NCI-H1105 treated with DMSO at 0.1 percent for 48 hours (cell line): ENCODE measurements around the gene VPS11.
A peak's percentile ranks its signal among the peaks of the same experiment; 100 is the strongest.

Source experiments
- DNase-seq: peaks from one replicate; lab custom pipeline; 2025; lab: John Stamatoyannopoulos, UW

Gene VPS11

GRCh38 chr11:119081682-119082260 lies 14.2 kb downstream of the VPS11 start:
- DNase-seq, result no peak

GRCh38 chr11:119084663-119085436 lies 17.2 kb downstream of the VPS11 start, which contains the start of gene HMBS:
Gene HMBS, plus strand, starts transcription at chr11:119084881. Its CDS starts 153 bp downstream, at chr11:119085034.
- DNase-seq, result peak; percentile 97

- no peak for DNase-seq
Observed at GRCh38 chr11:119085437-119085847, 17.8 kb downstream of the VPS11 start.

GRCh38 chr11:119087123-119087522 lies 19.5 kb downstream of the VPS11 start:
- no peak for DNase-seq

- DNase-seq, result no peak
Observed at GRCh38 chr11:119087747-119088241, 20.2 kb downstream of the VPS11 start.

GRCh38 chr11:119088406-119088805 lies 20.8 kb downstream of the VPS11 start:
- no peak for DNase-seq

GRCh38 chr11:119089319-119089718 lies 21.7 kb downstream of the VPS11 start:
- DNase-seq, result no peak

GRCh38 chr11:119091178-119091577 lies 23.6 kb downstream of the VPS11 start:
- DNase-seq, result peak; percentile 15

- DNase-seq, result no peak
Observed at GRCh38 chr11:119091966-119092879, 24.6 kb downstream of the VPS11 start.

- peak; percentile 27 for DNase-seq
Observed at GRCh38 chr11:119092880-119093842, 25.5 kb downstream of the VPS11 start.

GRCh38 chr11:119093942-119094815 lies 26.6 kb downstream of the VPS11 start:
- DNase-seq, result no peak

- no peak for DNase-seq
Observed at GRCh38 chr11:119094816-119095065, 27.1 kb downstream of the VPS11 start.

GRCh38 chr11:119095066-119095880 lies 27.7 kb downstream of the VPS11 start:
- DNase-seq, result peak; percentile 100

GRCh38 chr11:119099711-119100110 lies 32.1 kb downstream of the VPS11 start:
- no peak for DNase-seq

- peak; percentile 48 for DNase-seq
Observed at GRCh38 chr11:119100246-119100970, 32.8 kb downstream of the VPS11 start.

GRCh38 chr11:119100994-119101758 lies 33.6 kb downstream of the VPS11 start:
- peak; percentile 23 for DNase-seq

- DNase-seq, result peak; percentile 99
Observed at GRCh38 chr11:119101759-119102423, 34.3 kb downstream of the VPS11 start, which contains the start of gene DPAGT1. Gene DPAGT1, minus strand, starts transcription at chr11:119101853. Its CDS starts 198 bp downstream, at chr11:119101655.
